HepG2 (cell line): ENCODE results near the gene SZRD1. TPM values are rescaled to one million over a fixed set of nuclear protein-coding genes. Genes with fewer than 3 reads are reported as not detected.

Experiments
- ATAC-seq: fragments of 200-7000 bp; cut with Tn5 transposase; 3 replicates; pipeline ENCODE4 v1.9.1; 2020; ENCODE audit warnings: mild to moderate bottlenecking, moderate library complexity
- BruUV-seq: library from RNA; stranded (reverse); fragments of 400-500 nt; replicated peaks from 2 replicates; lab custom pipeline; 2021; lab: Mats Ljungman, UMichigan
- CTCF ChIA-PET: fragments of 300-600 bp; formaldehyde crosslinking; extraction: SDS; loops from one replicate; lab custom pipeline; 2021; ENCODE audit warnings: low total read pairs, inconsistent platforms, low intra/inter-chr PET ratio; lab: Yijun Ruan, JAX
- POLR2A ChIA-PET: fragments of 350-600 bp; sonication (Branson Sonifier 250); formaldehyde crosslinking; loops from one replicate; lab custom pipeline; 2020; ENCODE audit warnings: antibody characterized with exemption, inconsistent platforms; lab: Yijun Ruan, JAX
- DNase-seq: peaks from one replicate; pipeline ENCODE4 v3.0.0-alpha.2; 2015; ENCODE audit warnings: low spot score
- FAIRE-seq: peaks from 3 replicates; lab custom pipeline; 2011; peaks lifted over from hg19 to GRCh38; lab: Jason Lieb, UNC
- H2AFZ ChIP-seq: one replicate; pipeline ENCODE4 v1.6.1; 2011; ENCODE audit warnings: low read length, inconsistent platforms
- H3K27ac ChIP-seq: fragments of 300-600 bp; 3 replicates; pipeline ENCODE4 v1.8.0; 2011; ENCODE audit warnings: mixed run types, mild to moderate bottlenecking, mixed read lengths, low read length, inconsistent platforms; ENCODE audit not compliant: insufficient read depth; ENCODE audit errors: extremely low read length
- H3K27me3 ChIP-seq, 2 experiments: fragments of 200-600 bp in 1 of 2; 2 replicates in 1 of 2; 3 replicates in 1 of 2; pipeline versions ENCODE4 v1.6.0 to v1.8.0; 2011; ENCODE audit warnings: low read length in 2 of 2, mild to moderate bottlenecking in 2 of 2, moderate library complexity in 2 of 2, inconsistent platforms in 1 of 2; ENCODE audit not compliant: insufficient read depth in 2 of 2, control insufficient read depth in 1 of 2
- H3K36me3 ChIP-seq, 2 experiments: fragments of 200-600 bp in 1 of 2; replicated peaks in 1 of 2; 2 replicates in 1 of 2; 3 replicates in 1 of 2; pipeline versions ENCODE4 v1.5.1 to v1.8.0; 2011; ENCODE audit warnings: low read length in 2 of 2, inconsistent platforms in 1 of 2; ENCODE audit not compliant: insufficient read depth in 2 of 2, control insufficient read depth in 1 of 2
- H3K4me1 ChIP-seq: 2 replicates; pipeline ENCODE4 v1.5.1; 2012; ENCODE audit warnings: low read length, inconsistent platforms; ENCODE audit not compliant: insufficient read depth
- H3K4me2 ChIP-seq: 2 replicates; pipeline ENCODE4 v1.6.0; 2011; ENCODE audit warnings: low read depth, low read length, inconsistent platforms
- H3K4me3 ChIP-seq, 3 experiments: fragments of 200-600 bp in 1 of 3; sonication (generic), shearing (Covaris generic) in 1 of 3; replicated peaks in 1 of 3; 2 replicates each; pipeline ENCODE4 v1.5.1; 2011 to 2016; ENCODE audit warnings: low read length in 3 of 3, inconsistent platforms in 2 of 3, low read depth in 2 of 3, mild to moderate bottlenecking in 2 of 3, control low read depth in 1 of 3, mixed read lengths in 1 of 3; ENCODE audit not compliant: insufficient read depth in 1 of 3
- H3K79me2 ChIP-seq: one replicate; pipeline ENCODE4 v1.6.1; 2011; ENCODE audit warnings: low read length, inconsistent platforms; ENCODE audit not compliant: insufficient read depth
- H3K9ac ChIP-seq: 2 replicates; pipeline ENCODE4 v1.6.0; 2011; ENCODE audit warnings: mild to moderate bottlenecking, low read depth, low read length, inconsistent platforms; ENCODE audit not compliant: insufficient read depth
- H3K9me3 ChIP-seq: 2 replicates; pipeline ENCODE4 v1.5.1; 2012; ENCODE audit warnings: mild to moderate bottlenecking, low read length
- H4K20me1 ChIP-seq: 2 replicates; pipeline ENCODE4 v1.6.0; 2011; ENCODE audit warnings: inconsistent platforms, mild to moderate bottlenecking, low read length, moderate library complexity; ENCODE audit not compliant: insufficient read depth
- AGO2 ChIP-seq: fragments of 200-400 bp; formaldehyde crosslinking; optimal IDR thresholded peaks from 2 replicates; pipeline ENCODE3; 2017; ENCODE audit warnings: mild to moderate bottlenecking, low read depth, low read length, moderate library complexity
- RFX5 ChIP-seq: IDR thresholded peaks from 2 replicates; pipeline ENCODE4 v1.6.1; 2011; ENCODE audit warnings: low read depth, low read length, improper control_type of control experiment
- ZNF687 ChIP-seq: sonication (generic); formaldehyde crosslinking; IDR thresholded peaks from 2 replicates; pipeline ENCODE4 v1.5.1; 2020; ENCODE audit warnings: mild to moderate bottlenecking, missing genetic modification reagents, moderate library complexity
- WGBS: methylation state at CpG from one replicate; pipeline ENCODE4 v1.1.6; 2017; ENCODE audit warnings: low lambda C conversion rate; 5-methylcytosine and 5-hydroxymethylcytosine counted together
- in situ Hi-C: cut with HindIII; loops from 2 replicates; pipeline ENCODE4 v1.10.0; 2017; ENCODE audit warnings: low pct_unique_long_range_greater_than_20kb; ENCODE audit not compliant: extremely low pct_ligation_motif_present
- intact Hi-C: fragments of 100-400 bp; cut with micrococcal nuclease; formaldehyde crosslinking; loops from one replicate; pipeline ENCODE4 v1.10.0; 2022; ENCODE audit not compliant: unreplicated experiment
- polyA plus RNA-seq, 8 experiments: library from polyadenylated mRNA; depleted of rRNA in 3 of 8; stranded (reverse) in 7 of 8; unstranded in 1 of 8; fragments of >200 nt; fragmentation: Illumina TruSeq in 4 of 8; extraction: Trizol in 4 of 8; gene quantifications; 2 replicates each; pipeline versions ENCODE4 v1.2.1 to v1.2.3, GENCODE V29; 2011 to 2016; ENCODE audit warnings: low read depth in 4 of 8, missing spikeins in 1 of 8, mixed read lengths in 1 of 8; ENCODE audit not compliant: insufficient read depth in 1 of 8
- total RNA-seq, 5 experiments: library from RNA; depleted of rRNA; stranded (reverse); fragments of >200 nt; fragmentation: Illumina TruSeq; extraction: Trizol; gene quantifications; 2 replicates each; pipeline ENCODE4 v1.2.3, GENCODE V29; 2016; ENCODE audit warnings: low read depth in 1 of 5

Gene SZRD1
- total and polyA plus RNA-seq, 2 of the 13 experiments (the other 11 are each of a cell fraction or from before 2014, with no cell fraction given), result 28.5 to 41.4 TPM

DNA sequence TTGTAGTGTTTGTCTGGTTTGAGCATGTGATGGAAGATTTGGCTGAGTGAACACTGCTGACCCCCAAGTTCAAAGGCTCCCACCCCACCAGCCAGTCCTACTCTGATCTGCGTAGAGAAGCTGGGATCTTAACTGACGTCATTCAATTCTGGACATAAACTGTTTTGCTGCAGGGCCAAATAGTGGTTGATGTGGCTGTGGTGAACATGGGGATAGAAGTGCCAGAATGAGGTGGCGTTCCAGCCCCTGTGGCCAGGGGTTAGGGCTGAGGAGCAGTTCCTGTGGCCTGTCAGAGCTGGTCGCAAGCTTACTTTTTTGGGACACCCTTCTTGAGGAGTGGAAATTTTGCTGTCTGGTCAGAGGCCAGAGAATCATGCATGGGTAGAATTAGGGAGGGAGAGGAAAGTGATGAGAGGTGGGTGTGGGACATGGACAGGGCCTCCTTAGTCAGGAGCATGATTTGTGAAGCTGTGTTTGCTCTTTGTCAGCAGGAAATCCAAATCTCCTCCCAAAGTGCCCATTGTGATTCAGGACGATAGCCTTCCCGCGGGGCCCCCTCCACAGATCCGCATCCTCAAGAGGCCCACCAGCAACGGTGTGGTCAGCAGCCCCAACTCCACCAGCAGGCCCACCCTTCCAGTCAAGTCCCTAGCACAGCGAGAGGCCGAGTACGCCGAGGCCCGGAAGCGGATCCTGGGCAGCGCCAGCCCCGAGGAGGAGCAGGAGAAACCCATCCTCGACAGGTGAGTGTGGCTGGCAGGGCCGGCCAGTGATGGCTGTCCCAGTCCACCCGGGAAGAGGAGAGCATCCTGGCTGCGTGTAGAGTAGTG is 25.9 kb downstream of the SZRD1 start:
- WGBS, result 97% methylated on average over 20 of the region's 21 CpGs
- H3K4me3 ChIP-seq, result no peak overlapping the region
- intact Hi-C loops, result no loop called here
- FAIRE-seq (no peak), ATAC-seq (no peak), DNase-seq (no peak)
- H3K79me2 ChIP-seq, result peaks cover 51% of the 10 kb centered on the region
- H3K9me3 ChIP-seq, result no peaks in the 10 kb centered on the region
- ChIA-PET CTCF (no interaction called here), POLR2A (no interaction called here)
- H3K27me3 ChIP-seq, result no peaks in the 10 kb centered on the region
- peak; percentile 47 for TF ChIP-seq AGO2
- no peak for TF ChIP-seq RFX5
- peak; percentile 12; the same call in 1 of the 2 replicates for TF ChIP-seq ZNF687
- no peak overlapping the region for H2AFZ ChIP-seq
- no peak overlapping the region for H3K9ac ChIP-seq
- no peak overlapping the region for H3K4me2 ChIP-seq
- H3K4me1 ChIP-seq, result peaks cover 25% of the 10 kb centered on the region
- peaks cover 19 to 45% of the 10 kb centered on the region in 2 experiments; a peak in 4 of 5 replicates for H3K36me3 ChIP-seq
- BruUV-seq, result no TSS peak
- in situ Hi-C loops, result no loop called here
- H3K27ac ChIP-seq, result no peak overlapping the region
- peaks cover 48% of the 10 kb centered on the region for H4K20me1 ChIP-seq
